ENCODE measurements around the gene DDX49.
"Not testable (repeated sequence)": the region's sequence is repeated elsewhere in the genome, so short reads cannot be mapped to it uniquely, and the experiment has no call there.

The DDX49 gene

GRCh38 chr19:18895824-18896341, 23.6 kb upstream of the DDX49 start, which contains the start of gene CERS1:
TSS of gene CERS1 (minus strand) at chr19:18896158. CDS start at chr19:18896072, 86 bp downstream.
- no peak for DNase-seq (ENCODE audit: low read depth)

- no peak for DNase-seq (ENCODE audit: low read depth)
Measured at GRCh38 chr19:18896421-18896841, 23.1 kb upstream of the DDX49 start.

GRCh38 chr19:18897094-18898029, 22.2 kb upstream of the DDX49 start:
- DNase-seq (ENCODE audit: low read depth) = no peak

- DNase-seq (ENCODE audit: low read depth) = no peak
Measured at GRCh38 chr19:18898081-18898606, 21.4 kb upstream of the DDX49 start.

GRCh38 chr19:18898607-18899408, 20.7 kb upstream of the DDX49 start:
- DNase-seq (ENCODE audit: low read depth) = no peak

- DNase-seq (ENCODE audit: low read depth) = no peak
Measured at GRCh38 chr19:18899624-18900560, 19.6 kb upstream of the DDX49 start.

- DNase-seq (ENCODE audit: low read depth) = no peak
Measured at GRCh38 chr19:18900700-18901481, 18.6 kb upstream of the DDX49 start.

GRCh38 chr19:18901491-18901890, 18.0 kb upstream of the DDX49 start:
- no peak for DNase-seq (ENCODE audit: low read depth)

- DNase-seq (ENCODE audit: low read depth) = not testable (repeated sequence)
Measured at GRCh38 chr19:18902519-18902918, 17.0 kb upstream of the DDX49 start.

GRCh38 chr19:18903156-18904037, 16.1 kb upstream of the DDX49 start:
- no peak for DNase-seq (ENCODE audit: low read depth)

GRCh38 chr19:18904334-18905057, 15.0 kb upstream of the DDX49 start:
- no peak for DNase-seq (ENCODE audit: low read depth)

- no peak for DNase-seq (ENCODE audit: low read depth)
Measured at GRCh38 chr19:18905058-18905456, 14.5 kb upstream of the DDX49 start.

- no peak for DNase-seq (ENCODE audit: low read depth)
Measured at GRCh38 chr19:18905513-18906236, 13.8 kb upstream of the DDX49 start.

- DNase-seq (ENCODE audit: low read depth) = no peak
Measured at GRCh38 chr19:18906605-18907519, 12.7 kb upstream of the DDX49 start.

GRCh38 chr19:18908917-18909619, 10.4 kb upstream of the DDX49 start:
- DNase-seq (ENCODE audit: low read depth) = no peak

- no peak for DNase-seq (ENCODE audit: low read depth)
Measured at GRCh38 chr19:18910010-18910409, 9.5 kb upstream of the DDX49 start.

Data from stimulated activated CD8-positive, alpha-beta memory T cell treated with anti-CD3 and anti-CD28 coated beads, Interleukin-4, amount 100 ng/mL, for 24 hours (primary cell).